Myocyte (in vitro differentiated cells): ENCODE measurements around the gene USP3. TPM values are rescaled to one million over a fixed set of nuclear protein-coding genes. Genes with fewer than 3 reads are reported as not detected.

Experiments
- total RNA-seq: library from RNA; depleted of rRNA; stranded (reverse); fragments of >200 nt; gene quantifications from 2 replicates; pipeline ENCODE4 v1.2.3, GENCODE V29; 2014

Gene USP3
- total RNA-seq, 1 donor from 2014 or later = 27.1 TPM

Other genes with a start within 250 kb of the USP3 start
- gene APH1B, start 227.0 kb upstream of the USP3 start, total RNA-seq = 15.2 and 19.7 TPM in 2 replicates
- 0.26 and 0.62 TPM in 2 replicates for gene CA12, start 122.7 kb upstream of the USP3 start, total RNA-seq
- 26.5 and 39.5 TPM in 2 replicates for gene FBXL22, start 92.8 kb downstream of the USP3 start, total RNA-seq